SHP77 (cell line): ENCODE results near the gene CLN3.
"Not testable (repeated sequence)": the region's sequence is repeated elsewhere in the genome, so short reads cannot be mapped to it uniquely, and the experiment has no call there.

ENCODE experiments used
- DNase-seq, 2 experiments: peaks; one replicate each; lab custom pipeline; 2025; lab: John Stamatoyannopoulos, UW

CLN3 gene

GRCh38 chr16:28494121-28494851 is 2.4 kb upstream of the CLN3 start, which contains the start of gene APOBR:
Gene APOBR (plus strand): TSS chr16:28494643. CDS start chr16:28494682, 39 bp downstream.
- DNase-seq, result no peak

- no peak for DNase-seq
Observed at GRCh38 chr16:28492511-28492910, 637 bp upstream of the CLN3 start.

DNA sequence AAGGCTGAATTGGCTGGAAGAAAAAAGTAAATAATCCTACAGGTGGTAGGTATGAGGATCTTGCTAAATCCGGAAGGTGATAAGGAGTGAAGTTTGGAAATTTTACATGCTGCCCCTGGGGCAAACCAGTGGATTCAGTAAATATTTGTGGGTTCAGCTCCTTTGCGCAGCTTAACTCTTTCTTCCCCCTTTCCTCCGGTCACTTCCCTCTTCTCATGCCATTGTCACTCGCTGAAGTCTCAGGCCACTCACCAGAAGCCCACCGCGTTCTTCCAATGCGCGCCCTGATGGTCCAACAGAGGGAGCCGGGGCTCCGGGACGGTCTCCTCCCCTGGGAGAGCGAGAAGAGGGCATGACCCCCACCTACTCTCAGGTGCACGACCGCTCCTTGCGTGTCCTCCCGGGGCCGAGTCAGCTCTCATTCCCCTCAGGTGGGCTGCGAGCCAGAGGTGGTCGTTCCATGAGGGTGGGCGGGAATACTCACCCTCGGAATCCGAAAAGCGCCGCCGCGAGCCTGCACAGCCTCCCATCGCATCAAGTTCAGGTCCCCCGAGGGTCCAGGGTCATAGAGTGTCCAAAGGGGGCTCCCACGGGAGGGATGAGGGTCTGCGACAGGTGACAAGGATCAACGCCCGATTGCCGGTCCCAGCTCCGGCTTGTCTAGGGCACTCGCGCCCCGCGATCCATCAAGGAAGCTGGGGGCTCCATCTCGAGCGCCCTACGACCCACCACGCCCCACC is 474 bp downstream of the CLN3 start:
- peak; percentile 14 to 31 for DNase-seq

- DNase-seq, result no peak
Observed at GRCh38 chr16:28486266-28486665, 5.6 kb downstream of the CLN3 start.

DNA sequence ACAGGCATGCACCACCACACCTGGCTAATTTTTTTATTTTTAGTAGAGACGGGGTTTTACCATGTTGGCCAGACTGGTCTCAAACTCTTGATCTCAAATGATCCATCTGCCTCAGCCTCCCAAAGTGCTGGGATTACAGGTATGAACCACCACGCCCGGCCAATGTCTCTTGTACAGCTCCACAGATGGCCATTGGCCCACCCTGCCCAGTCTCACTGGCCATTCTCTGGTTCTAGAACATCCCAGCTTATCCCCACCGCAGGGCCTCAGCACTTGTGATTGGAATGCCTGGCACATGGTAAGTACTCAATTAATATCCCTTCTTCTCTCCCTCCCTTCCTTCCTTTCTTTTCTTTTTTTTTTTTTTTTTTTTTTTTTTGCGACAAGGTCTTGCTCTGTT is 8.5 kb downstream of the CLN3 start:
- not testable (repeated sequence) for DNase-seq

DNA sequence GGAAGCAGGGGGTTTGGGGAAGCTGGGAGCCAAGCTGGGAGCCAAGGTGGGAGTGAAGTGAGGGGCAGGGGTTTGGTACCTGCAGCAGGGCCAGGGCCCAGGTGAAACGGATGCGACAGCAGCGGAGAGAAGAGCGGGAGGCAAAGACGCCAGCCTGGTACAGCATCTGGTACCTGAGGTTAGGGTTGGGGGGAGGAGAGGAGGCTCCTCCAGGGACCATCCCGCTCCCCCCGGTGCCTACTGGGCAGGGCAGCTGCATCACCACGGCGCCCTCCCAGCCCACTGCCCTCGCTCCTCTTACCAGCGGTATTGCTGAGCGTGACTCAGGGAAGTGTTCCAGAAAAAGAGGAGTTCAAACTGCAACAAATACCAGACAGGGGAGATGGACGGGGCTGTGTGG is 9.8 kb downstream of the CLN3 start:
- no peak for DNase-seq

DNA sequence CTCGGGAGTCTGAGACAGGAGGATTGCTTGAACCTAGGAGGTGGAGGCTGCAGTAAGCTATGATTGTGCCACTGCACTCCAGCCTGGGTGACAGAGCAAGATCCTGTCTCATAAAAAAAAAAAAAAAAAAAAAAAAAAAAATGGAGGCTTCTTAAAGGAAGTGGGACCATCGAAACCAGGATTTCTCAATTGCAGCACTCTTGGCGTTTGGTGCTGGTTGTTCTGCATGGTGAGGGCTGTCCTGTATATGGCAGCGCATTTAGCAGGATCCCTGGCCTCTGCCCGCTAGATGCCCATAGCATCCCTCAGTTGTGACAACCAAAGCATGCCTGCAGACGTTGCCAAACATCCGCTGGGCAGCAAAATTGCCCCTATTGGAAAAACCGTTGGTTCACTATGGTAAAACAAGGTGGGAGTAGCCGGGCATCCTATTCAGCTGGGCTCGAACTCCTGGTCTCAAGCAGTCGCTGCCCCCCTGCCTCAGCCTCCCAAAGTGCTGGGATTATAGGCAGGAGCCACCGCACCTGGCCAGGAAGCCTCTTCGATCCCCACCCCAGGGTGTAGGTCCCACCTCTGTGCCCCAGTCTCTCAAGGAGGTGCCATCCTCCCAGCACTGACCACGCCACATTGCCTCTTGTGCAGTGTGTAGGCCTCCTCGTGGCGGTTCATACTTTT is 13.2 kb downstream of the CLN3 start:
- no peak for DNase-seq

DNA sequence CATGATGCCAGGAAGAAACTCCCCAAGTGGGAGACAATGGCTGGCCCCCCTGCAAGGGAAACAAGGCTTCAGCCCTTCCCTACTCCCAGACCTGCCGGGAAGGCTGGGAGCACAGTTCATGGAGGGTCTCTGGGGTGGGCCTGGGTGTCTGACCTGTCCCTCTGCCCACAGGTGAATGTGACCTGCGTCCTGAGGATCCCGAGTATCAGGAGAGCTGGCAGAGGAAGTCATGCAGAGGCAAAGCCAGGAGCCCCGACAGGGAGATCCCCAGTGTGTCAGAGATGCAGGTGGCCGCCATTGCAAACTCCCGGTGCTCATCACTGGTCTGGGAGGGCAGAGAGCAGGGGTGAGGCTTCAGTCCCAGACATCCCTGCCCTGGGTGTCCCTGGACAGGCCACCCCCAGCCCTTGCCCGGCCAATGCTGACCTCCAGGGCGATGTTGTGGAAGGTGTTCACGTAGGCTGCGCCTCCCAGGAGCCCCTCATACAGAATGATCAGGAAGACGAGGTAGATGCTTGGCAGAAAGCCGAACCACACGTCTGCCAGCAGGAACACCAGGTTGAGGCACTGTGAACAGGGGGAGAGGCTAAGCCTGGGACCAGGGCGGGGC is 14.5 kb downstream of the CLN3 start:
- DNase-seq, result no peak

DNA sequence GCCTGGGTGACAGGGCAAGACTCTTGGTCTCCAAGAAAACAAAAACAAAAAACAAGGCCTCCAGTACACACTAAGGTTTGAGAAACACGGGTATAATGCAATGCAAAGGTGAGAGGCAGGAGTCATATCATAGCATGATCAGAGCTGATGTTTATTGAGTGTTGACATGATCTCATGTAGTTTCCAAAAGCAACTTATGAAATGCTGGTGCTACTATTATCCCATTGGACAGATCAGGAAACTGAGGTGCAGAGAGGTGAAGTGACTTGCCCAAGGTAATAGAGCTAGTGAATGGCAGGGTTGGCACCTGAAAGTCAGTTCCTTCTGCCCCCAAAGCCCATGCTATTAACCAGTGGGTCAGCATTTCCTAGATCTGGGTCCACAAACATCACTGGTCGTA is 16.7 kb downstream of the CLN3 start:
- DNase-seq, result no peak

DNA sequence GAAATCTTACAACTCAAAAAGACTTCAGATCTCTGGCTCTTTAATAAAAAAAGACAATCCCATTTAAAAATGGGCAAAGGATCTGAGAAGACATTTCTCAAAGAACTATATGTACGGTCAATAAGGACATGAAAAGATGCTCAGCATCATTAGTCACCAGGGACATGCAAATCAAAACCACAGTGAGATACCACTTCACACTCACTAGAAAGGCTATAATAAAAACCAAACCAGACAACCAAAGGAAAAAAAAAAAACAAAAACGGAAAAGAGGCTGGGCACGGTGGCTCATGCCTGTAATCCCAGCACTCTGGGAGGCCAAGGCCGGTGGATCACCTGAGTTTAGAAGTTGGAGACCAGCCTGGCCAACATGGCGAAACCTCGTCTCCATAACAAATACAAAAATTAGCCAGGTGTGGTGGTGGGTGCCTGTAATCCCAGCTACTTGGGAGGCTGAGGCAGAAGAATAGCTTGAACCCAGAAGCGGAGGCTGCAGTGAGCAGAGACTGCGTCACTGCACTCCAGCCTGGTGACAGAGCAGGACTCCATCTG is 18.1 kb downstream of the CLN3 start:
- DNase-seq, result no peak

DNA sequence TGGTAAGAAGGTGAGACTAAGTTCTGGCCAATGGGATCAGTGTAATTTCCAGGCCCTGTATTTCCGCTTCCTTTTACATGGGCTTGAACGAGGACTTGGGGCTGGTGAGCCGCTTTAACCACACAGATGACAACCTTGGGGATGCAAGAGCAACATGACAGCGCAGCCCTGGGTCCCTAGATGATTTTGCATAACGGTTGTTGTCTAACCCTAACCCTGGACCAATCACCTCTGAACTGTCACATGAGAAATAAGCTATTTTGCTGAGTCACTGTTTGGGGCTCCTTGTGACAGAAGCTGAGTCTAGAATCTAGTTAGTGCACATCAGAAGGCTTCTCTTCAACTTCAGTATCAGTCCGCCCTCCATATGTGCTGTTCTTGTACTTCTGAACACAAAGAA is 44.8 kb downstream of the CLN3 start:
- not testable (repeated sequence) for DNase-seq

DNA sequence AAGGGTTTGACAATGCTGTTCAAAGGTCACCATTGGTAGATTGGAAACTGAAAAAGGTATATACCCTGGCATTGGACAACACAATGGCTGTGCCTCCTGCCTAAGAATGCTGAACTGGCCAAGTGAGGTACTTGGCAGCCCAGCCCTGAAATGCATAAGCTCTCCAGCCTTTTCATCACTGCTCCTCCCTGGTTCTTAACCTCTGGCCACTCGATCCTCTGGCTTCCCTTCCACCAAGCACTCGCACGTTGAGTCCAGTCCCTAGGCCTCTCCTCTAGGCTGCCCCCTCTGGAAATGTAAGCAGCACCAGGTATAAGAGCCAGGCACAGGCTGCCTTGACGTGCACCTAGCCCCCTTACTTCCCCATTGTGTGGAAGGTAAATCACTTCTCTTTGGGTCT is 45.5 kb downstream of the CLN3 start:
- not testable (repeated sequence) for DNase-seq

DNA sequence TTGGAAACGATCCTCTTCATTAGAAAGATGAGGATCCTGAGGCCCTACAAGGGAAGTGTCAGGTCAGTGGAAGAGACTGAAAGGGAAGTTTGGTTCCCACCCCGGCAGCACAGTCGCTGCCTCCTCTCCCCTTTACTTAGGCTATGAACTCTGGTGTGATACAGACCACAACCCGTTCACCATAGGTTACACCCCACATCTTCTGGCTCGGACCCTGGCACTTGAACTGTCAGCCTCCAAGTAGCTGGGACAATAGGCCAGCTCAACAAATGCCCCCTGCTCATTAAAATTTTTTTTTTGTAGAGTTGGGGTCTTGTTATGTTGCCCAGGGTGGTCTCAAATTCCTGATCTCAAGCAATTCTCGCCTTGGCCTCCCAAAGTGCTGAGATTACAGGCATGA is 47.9 kb downstream of the CLN3 start:
- DNase-seq, result not testable (repeated sequence)

DNA sequence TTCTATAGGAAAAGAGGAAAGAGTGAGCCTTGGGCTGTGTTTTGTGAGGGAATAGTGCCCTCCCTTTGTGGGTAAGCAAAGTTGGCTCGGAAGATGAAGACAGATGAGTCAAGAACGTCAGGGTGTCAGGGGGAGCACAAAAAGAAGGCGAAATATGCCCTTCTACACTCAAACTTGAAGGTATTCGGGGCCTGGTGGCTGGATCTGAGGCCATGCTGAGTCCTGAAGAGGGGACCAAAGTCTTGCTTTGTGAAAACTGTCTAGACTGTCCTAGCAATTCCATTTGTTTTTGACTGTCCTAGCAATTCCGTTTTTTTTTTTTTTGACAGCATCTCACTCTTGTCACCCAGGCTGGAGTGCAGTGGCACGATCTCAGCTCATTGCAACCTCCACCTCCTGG is 53.0 kb downstream of the CLN3 start:
- not testable (repeated sequence) for DNase-seq

DNA sequence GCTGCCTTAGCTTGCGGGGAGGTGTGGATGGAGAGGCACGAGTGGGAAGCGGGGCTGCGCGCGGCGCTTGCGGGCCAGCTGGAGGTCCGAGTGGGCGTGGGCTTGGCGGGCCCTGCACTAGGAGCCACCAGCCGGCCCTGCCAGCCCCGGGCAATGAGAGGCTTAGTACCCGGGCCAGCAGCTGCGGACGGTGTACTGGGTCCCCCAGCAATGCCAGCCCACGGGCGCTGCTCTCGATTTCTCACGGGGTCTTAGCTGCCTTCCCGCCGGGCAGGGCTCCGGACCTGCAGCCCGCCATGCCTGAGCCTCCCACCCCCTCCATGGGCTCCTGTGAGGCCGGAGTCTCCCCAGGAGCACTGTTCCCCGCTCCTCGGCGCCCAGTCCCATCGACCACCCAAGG is 56.5 kb downstream of the CLN3 start:
- not testable (repeated sequence) for DNase-seq
